Right atrium auricular region (tissue), 2 donors: Measurements from ENCODE around the gene CLCN6. TPM values are rescaled to one million over a fixed set of nuclear protein-coding genes. Genes with fewer than 3 reads are reported as not detected.
A peak's percentile ranks its signal among the peaks of the same experiment; 100 is the strongest.

Experiments used
- DNase-seq: peaks from one replicate; pipeline ENCODE4 v3.0.0-alpha.2; 2019; ENCODE audit warnings: low spot score
- H3K27ac ChIP-seq, 2 donors: fragments of 200-600 bp; sonication (generic); 1 replicate in 1 of 2; 2 replicates in 1 of 2; pipeline ENCODE4 v1.5.1; 2016 to 2019
- H3K27me3 ChIP-seq, 2 donors: fragments of 200-600 bp; sonication (generic); one replicate each; pipeline versions ENCODE4 v1.5.1 to v1.6.0; 2017 to 2019
- H3K36me3 ChIP-seq: fragments of 200-600 bp; sonication (generic); one replicate; pipeline ENCODE4 v1.5.1; 2016
- H3K4me1 ChIP-seq, 2 donors: fragments of 200-600 bp; sonication (generic); one replicate each; pipeline versions ENCODE4 v1.5.1 to v1.6.0; 2017 to 2019
- H3K4me3 ChIP-seq, 2 donors: fragments of 200-600 bp; sonication (generic); 1 replicate in 1 of 2; 2 replicates in 1 of 2; pipeline ENCODE4 v1.5.1; 2017 to 2019; ENCODE audit warnings: mild to moderate bottlenecking in 1 of 2, moderate library complexity in 1 of 2
- H3K9me3 ChIP-seq, 2 donors: fragments of 200-600 bp; sonication (generic); one replicate each; pipeline ENCODE4 v1.5.1; 2019
- CTCF ChIP-seq, 2 donors: fragments of 200-600 bp; sonication (generic); IDR thresholded peaks; one replicate each; pipeline ENCODE4 v1.5.1; 2019; ENCODE audit warnings: antibody characterized with exemption in 2 of 2
- total RNA-seq, 2 donors: library from RNA; depleted of rRNA; stranded (reverse); fragments of >200 nt; gene quantifications; one replicate each; pipeline ENCODE4 v1.1.0, GENCODE V29; 2016

CLCN6 gene
- total RNA-seq, 2 donors from 2014 or later: 14.8 to 15.2 TPM

GRCh38 chr1:11795238-11795890, 10.6 kb upstream of the CLCN6 start:
- Histone ChIP-seq H3K4me1 (peaks cover 0 to 87% of the 10 kb centered on the region in 2 donors), H3K36me3 (peaks cover 55% of the 10 kb centered on the region), H3K9me3 (no peaks in the 10 kb centered on the region), H3K4me3 (no peak overlapping the region), H3K27ac (peak overlapping the region; percentile 96 to 98), H3K27me3 (no peaks in the 10 kb centered on the region)
- DNase-seq: no peak
- TF ChIP-seq CTCF (IDR thresholded peaks at IDR 0.05): no peak

DNA sequence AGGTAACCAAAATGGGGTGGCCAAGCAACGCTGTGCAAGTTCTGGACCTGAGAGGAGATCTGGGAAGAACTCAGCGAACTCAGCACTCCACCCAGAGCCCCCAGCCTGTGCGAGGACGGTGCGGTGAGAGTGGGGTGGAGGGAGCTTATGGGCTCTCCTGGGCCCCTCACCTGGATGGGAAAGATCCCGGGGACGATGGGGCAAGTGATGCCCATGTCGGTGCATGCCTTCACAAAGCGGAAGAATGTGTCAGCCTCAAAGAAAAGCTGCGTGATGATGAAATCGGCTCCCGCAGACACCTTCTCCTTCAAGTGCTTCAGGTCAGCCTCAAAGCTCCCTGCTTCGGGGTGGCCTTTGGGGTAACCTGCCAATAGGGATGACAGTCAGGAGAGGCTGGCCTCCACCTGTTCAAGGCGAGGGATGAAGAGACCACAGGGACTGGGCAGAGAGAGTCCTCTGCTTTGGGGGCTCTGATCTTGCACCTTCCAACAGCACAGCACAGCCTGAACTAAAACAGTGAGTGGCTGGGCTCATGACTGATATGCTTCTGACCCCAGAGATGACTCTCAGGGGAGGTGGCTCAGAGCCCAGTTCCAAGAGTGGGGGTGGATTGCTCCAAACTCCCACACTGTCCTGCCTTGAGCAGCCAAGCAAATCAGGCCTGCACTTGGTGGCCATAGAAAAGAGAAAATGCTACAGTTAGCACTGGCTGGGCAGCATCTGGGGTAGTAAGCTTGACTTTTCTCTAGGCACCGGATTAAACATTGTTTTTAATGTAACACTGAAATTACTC, 9.8 kb upstream of the CLCN6 start:
- Histone ChIP-seq H3K27me3 (no peaks in the 10 kb centered on the region), H3K36me3 (peaks cover 62% of the 10 kb centered on the region), H3K27ac (peak overlapping the region; percentile 96 to 98), H3K4me3 (peak overlapping the region; percentile 1 to 17), H3K4me1 (peaks cover 0 to 89% of the 10 kb centered on the region in 2 donors), H3K9me3 (no peaks in the 10 kb centered on the region)
- no peak for TF ChIP-seq CTCF (IDR thresholded peaks at IDR 0.05)
- no peak for DNase-seq

DNA sequence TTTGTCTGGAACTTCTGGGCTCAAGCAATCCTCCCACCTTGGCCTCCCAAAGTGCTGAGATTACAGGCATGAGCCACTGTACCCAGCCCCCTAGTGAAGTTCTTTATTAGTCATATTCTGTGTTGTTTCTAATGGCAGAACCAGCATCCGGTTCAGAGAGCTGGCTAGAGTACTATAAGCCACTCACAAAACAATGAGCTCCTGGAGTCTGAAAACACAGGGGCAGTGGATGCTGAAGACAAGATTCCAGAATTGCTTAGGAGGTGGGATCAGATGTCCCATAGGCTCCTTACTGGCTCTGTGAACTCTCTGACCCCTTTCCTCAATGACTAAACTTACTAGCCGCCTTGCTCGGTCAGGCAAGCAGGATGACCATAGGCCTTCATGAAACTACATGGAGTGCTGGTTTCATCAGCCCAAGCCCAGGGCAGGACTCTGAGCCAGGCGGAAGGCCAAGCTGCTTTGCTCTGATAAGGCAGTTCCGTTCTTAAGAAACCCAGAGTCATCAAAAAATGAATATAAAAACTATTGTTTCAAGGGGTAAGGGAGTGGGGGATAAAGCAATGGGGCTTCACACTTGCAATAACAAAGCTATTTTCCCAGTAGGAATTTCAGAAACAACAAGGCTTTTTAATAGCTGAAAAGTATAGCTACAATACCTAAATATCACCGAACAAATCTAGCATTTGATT, 8.3 kb upstream of the CLCN6 start:
- Histone ChIP-seq H3K27me3 (no peaks in the 10 kb centered on the region), H3K4me1 (peaks cover 0 to 89% of the 10 kb centered on the region in 2 donors), H3K9me3 (no peaks in the 10 kb centered on the region), H3K27ac (peak overlapping the region; percentile 96 to 98), H3K4me3 (no peak overlapping the region), H3K36me3 (peaks cover 57% of the 10 kb centered on the region)
- no peak for TF ChIP-seq CTCF (IDR thresholded peaks at IDR 0.05)
- DNase-seq: peak; percentile 92

DNA sequence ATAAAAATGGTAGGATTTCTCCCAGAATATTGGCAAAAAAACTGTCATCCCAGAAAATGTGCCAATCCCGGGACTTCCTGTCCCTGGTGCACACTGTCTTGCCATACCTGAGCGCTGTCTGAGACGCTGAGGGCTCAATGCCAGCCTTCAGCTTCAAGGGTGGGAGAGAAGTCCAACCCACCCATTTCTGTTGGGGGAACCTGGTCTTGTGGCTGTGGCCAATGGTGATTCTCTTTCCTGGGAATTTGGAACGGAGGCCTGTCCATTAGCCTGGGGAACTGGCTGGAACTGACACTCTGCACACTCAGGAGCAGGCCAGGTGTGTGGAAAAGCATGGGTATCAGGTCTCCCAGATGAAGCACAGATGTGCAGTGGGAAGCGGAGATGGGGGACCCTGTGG, 6.9 kb upstream of the CLCN6 start:
- no peaks in the 10 kb centered on the region for H3K27me3 ChIP-seq
- H3K27ac ChIP-seq: peak overlapping the region; percentile 96 to 98
- DNase-seq: no peak
- no peak for TF ChIP-seq CTCF (IDR thresholded peaks at IDR 0.05)
- H3K4me1 ChIP-seq: peaks cover 0 to 93% of the 10 kb centered on the region in 2 donors
- H3K9me3 ChIP-seq: no peaks in the 10 kb centered on the region
- peaks cover 50% of the 10 kb centered on the region for H3K36me3 ChIP-seq
- H3K4me3 ChIP-seq: no peak overlapping the region

DNA sequence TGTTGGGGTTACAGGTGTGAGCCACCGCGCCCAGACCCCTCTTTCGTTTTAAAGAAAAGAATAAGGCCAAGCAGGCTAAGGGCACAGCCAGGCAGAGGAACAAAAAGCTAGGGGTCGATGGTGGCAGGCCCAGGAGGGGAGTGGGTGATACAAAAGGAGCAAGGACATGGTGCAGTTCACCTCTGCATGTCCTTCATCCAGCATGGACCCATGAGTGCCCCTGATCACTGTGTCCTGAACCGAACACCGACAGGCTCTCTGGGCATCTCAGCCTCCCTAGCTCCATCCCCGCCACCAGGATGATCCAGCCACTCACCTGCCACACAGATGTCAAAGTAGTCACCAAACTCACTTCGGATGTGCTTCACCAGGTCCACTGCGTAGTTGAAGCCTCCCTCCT, 6.1 kb upstream of the CLCN6 start:
- Histone ChIP-seq H3K4me1 (peaks cover 0 to 93% of the 10 kb centered on the region in 2 donors), H3K36me3 (peaks cover 42% of the 10 kb centered on the region)
- DNase-seq: no peak

More for the DNA sequence above, 6.1 kb upstream of the CLCN6 start:
- H3K27ac ChIP-seq: peak overlapping the region; percentile 96 to 98
- no peaks in the 10 kb centered on the region for H3K9me3 ChIP-seq
- no peak overlapping the region for H3K4me3 ChIP-seq
- no peaks in the 10 kb centered on the region for H3K27me3 ChIP-seq
- TF ChIP-seq CTCF (IDR thresholded peaks at IDR 0.05): no peak
